ENCODE results near the gene PPP1R9A.

Gene PPP1R9A

DNA sequence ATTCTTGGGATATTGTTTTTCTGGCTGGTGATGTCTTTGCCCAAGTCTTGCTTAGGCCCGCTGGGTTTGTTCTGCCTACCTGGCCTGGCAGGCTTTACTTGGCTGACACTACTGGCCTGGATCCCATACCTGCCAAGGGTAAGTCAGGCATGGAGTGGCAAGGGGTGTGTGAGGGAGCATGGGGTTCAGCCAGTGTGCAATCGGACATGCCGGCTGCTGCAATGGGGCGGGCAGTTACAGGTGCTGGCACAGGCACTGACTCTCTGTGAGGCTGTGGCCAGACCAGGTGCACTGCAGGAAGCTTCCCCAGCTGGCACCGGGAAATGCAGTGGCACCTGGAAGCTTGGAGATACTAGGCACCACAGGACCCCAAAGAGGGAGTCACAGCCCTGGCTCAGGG is 248.6 kb downstream of the PPP1R9A start:
- no peak overlapping the region for H3K27ac ChIP-seq (ENCODE audit: low read length)
- H3K36me3 ChIP-seq (ENCODE audit: insufficient read depth, low read length): no peaks in the 10 kb centered on the region
- H3K27me3 ChIP-seq (ENCODE audit: insufficient read depth, low read length, poor library complexity): no peaks in the 10 kb centered on the region
- H3K4me3 ChIP-seq (ENCODE audit: low read depth in 1 of 2, low read length in 2 of 2): no peak overlapping the region
- H3K4me1 ChIP-seq (ENCODE audit: insufficient read depth, low read length): no peaks in the 10 kb centered on the region
- DNase-seq (no peak), ATAC-seq (ENCODE audit: insufficient read depth, low read depth) (no peak)
- no peak overlapping the region for H3K4me2 ChIP-seq (ENCODE audit: insufficient read depth, low read length)
- TF ChIP-seq, protein P1, sequence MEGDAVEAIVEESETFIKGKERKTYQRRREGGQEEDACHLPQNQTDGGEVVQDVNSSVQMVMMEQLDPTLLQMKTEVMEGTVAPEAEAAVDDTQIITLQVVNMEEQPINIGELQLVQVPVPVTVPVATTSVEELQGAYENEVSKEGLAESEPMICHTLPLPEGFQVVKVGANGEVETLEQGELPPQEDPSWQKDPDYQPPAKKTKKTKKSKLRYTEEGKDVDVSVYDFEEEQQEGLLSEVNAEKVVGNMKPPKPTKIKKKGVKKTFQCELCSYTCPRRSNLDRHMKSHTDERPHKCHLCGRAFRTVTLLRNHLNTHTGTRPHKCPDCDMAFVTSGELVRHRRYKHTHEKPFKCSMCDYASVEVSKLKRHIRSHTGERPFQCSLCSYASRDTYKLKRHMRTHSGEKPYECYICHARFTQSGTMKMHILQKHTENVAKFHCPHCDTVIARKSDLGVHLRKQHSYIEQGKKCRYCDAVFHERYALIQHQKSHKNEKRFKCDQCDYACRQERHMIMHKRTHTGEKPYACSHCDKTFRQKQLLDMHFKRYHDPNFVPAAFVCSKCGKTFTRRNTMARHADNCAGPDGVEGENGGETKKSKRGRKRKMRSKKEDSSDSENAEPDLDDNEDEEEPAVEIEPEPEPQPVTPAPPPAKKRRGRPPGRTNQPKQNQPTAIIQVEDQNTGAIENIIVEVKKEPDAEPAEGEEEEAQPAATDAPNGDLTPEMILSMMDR (IDR thresholded peaks at IDR 0.05; ENCODE audit: borderline replicate concordance, extremely low read depth, low read length, poor library complexity, severe bottlenecking): no peak
- no peak for TF ChIP-seq EZH2 (IDR thresholded peaks at IDR 0.05; ENCODE audit: borderline replicate concordance, low read depth, low read length, severe bottlenecking)
- H2AFZ ChIP-seq (ENCODE audit: low read depth, low read length): no peak overlapping the region
- H4K20me1 ChIP-seq (ENCODE audit: insufficient read depth, low read length): no peaks in the 10 kb centered on the region
- H3K9ac ChIP-seq (ENCODE audit: low read depth, low read length): no peak overlapping the region
- H3K79me2 ChIP-seq (ENCODE audit: insufficient read depth, low read length): no peaks in the 10 kb centered on the region
- peaks cover 5% of the 10 kb centered on the region for H3K9me3 ChIP-seq (ENCODE audit: insufficient read depth, low read length, severe bottlenecking)

DNA sequence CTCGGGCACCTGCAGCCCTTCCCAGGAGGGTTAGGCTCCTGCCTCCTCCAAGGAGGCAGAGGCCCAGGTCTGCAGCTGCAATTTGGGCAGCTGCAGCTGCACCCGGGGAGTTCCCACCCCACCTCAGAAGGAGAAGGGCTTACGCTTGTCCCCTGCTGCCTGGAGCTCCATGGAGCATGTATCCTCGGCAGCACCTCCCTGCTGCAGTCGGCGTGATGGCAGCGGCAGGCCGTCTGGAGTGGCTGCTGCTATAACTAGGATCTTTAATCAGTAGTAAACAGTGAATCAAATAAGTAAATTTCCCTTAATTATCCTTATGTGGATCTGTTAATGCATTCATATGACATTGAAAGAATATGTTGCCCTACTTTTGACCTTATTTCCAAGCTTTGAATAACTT is 250.0 kb downstream of the PPP1R9A start:
- H3K9me3 ChIP-seq (ENCODE audit: insufficient read depth, low read length, severe bottlenecking): peaks cover 5% of the 10 kb centered on the region
- H3K4me3 ChIP-seq (ENCODE audit: low read depth in 1 of 2, low read length in 2 of 2): no peak overlapping the region
- no peaks in the 10 kb centered on the region for H3K27me3 ChIP-seq (ENCODE audit: insufficient read depth, low read length, poor library complexity)
- H4K20me1 ChIP-seq (ENCODE audit: insufficient read depth, low read length): no peaks in the 10 kb centered on the region
- TF ChIP-seq, protein P1 (IDR thresholded peaks at IDR 0.05; ENCODE audit: borderline replicate concordance, extremely low read depth, low read length, poor library complexity, severe bottlenecking): no peak
- TF ChIP-seq EZH2 (IDR thresholded peaks at IDR 0.05; ENCODE audit: borderline replicate concordance, low read depth, low read length, severe bottlenecking): no peak
- H3K36me3 ChIP-seq (ENCODE audit: insufficient read depth, low read length): no peaks in the 10 kb centered on the region
- no peak overlapping the region for H3K4me2 ChIP-seq (ENCODE audit: insufficient read depth, low read length)
- no peak overlapping the region for H3K27ac ChIP-seq (ENCODE audit: low read length)
- H3K4me1 ChIP-seq (ENCODE audit: insufficient read depth, low read length): no peaks in the 10 kb centered on the region
- H3K9ac ChIP-seq (ENCODE audit: low read depth, low read length): no peak overlapping the region
- ATAC-seq (ENCODE audit: insufficient read depth, low read depth) (no peak), DNase-seq (no peak)
- H2AFZ ChIP-seq (ENCODE audit: low read depth, low read length): no peak overlapping the region
- no peaks in the 10 kb centered on the region for H3K79me2 ChIP-seq (ENCODE audit: insufficient read depth, low read length)

DNA sequence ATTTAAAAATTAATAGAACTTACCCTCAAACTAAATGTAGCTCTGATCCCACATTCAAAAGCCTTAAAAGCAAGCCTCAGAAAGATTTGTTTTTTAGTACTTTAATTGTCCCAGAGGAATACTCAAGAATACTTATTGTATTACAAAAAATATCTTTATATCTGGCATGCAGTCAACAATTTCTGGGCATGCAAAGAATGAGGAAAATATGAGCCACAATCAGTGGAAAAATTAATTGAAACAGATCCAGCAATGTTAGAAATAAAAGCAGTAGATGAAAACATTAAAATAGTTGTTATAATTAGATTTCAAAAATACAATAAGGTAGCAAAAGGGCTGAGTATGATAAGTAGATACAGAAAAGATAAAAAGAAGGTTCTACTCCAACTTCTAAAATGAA is 262.3 kb downstream of the PPP1R9A start:
- Histone ChIP-seq H3K4me2 (ENCODE audit: insufficient read depth, low read length) (no peak overlapping the region), H4K20me1 (ENCODE audit: insufficient read depth, low read length) (no peaks in the 10 kb centered on the region), H3K9me3 (ENCODE audit: insufficient read depth, low read length, severe bottlenecking) (no peaks in the 10 kb centered on the region), H3K79me2 (ENCODE audit: insufficient read depth, low read length) (no peaks in the 10 kb centered on the region), H2AFZ (ENCODE audit: low read depth, low read length) (no peak overlapping the region), H3K36me3 (ENCODE audit: insufficient read depth, low read length) (no peaks in the 10 kb centered on the region), H3K9ac (ENCODE audit: low read depth, low read length) (no peak overlapping the region), H3K4me3 (ENCODE audit: low read depth in 1 of 2, low read length in 2 of 2) (no peak overlapping the region), H3K4me1 (ENCODE audit: insufficient read depth, low read length) (no peaks in the 10 kb centered on the region), H3K27ac (ENCODE audit: low read length) (no peak overlapping the region), H3K27me3 (ENCODE audit: insufficient read depth, low read length, poor library complexity) (no peaks in the 10 kb centered on the region)
- no peak for DNase-seq
- no peak for ATAC-seq (ENCODE audit: insufficient read depth, low read depth)
- TF ChIP-seq, protein P1 (IDR thresholded peaks at IDR 0.05; ENCODE audit: borderline replicate concordance, extremely low read depth, low read length, poor library complexity, severe bottlenecking): no peak
- no peak for TF ChIP-seq EZH2 (IDR thresholded peaks at IDR 0.05; ENCODE audit: borderline replicate concordance, low read depth, low read length, severe bottlenecking)

DNA sequence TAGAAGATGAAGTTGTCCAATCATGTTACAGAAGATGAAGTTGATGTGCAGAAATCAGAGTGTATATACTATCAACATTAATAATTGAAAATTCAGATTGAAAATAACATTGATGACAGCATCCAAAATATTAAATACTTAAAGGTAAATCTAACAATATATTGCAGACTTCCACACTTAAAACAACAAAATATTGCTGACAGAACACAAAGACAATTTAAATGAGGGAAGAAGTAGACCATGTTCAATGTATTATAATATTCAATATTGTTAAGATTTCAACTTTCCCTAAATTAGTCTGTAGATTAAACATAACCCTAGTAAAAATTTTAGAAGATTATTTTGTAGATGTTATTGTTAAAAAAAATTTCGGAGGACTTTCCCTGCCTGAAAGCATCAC is 265.0 kb downstream of the PPP1R9A start:
- Histone ChIP-seq H3K4me1 (ENCODE audit: insufficient read depth, low read length) (no peaks in the 10 kb centered on the region), H3K27ac (ENCODE audit: low read length) (no peak overlapping the region), H3K27me3 (ENCODE audit: insufficient read depth, low read length, poor library complexity) (no peaks in the 10 kb centered on the region), H3K9ac (ENCODE audit: low read depth, low read length) (no peak overlapping the region), H3K9me3 (ENCODE audit: insufficient read depth, low read length, severe bottlenecking) (no peaks in the 10 kb centered on the region), H3K4me3 (ENCODE audit: low read depth in 1 of 2, low read length in 2 of 2) (no peak overlapping the region), H3K79me2 (ENCODE audit: insufficient read depth, low read length) (no peaks in the 10 kb centered on the region), H3K4me2 (ENCODE audit: insufficient read depth, low read length) (no peak overlapping the region), H2AFZ (ENCODE audit: low read depth, low read length) (no peak overlapping the region), H4K20me1 (ENCODE audit: insufficient read depth, low read length) (no peaks in the 10 kb centered on the region), H3K36me3 (ENCODE audit: insufficient read depth, low read length) (no peaks in the 10 kb centered on the region)
- ATAC-seq (ENCODE audit: insufficient read depth, low read depth): no peak
- no peak for DNase-seq
- TF ChIP-seq EZH2 (IDR thresholded peaks at IDR 0.05; ENCODE audit: borderline replicate concordance, low read depth, low read length, severe bottlenecking): no peak
- TF ChIP-seq, protein P1 (IDR thresholded peaks at IDR 0.05; ENCODE audit: borderline replicate concordance, extremely low read depth, low read length, poor library complexity, severe bottlenecking): no peak
